GM13976 (cell line): ENCODE measurements around the gene SNX21.
"Not testable (repeated sequence)": the region's sequence is repeated elsewhere in the genome, so short reads cannot be mapped to it uniquely, and the experiment has no call there.

ENCODE experiments used
- DNase-seq: peaks from one replicate; pipeline ENCODE4 v3.0.0; 2012; ENCODE audit warnings: low spot score
- CTCF ChIP-seq: IDR thresholded peaks from 2 replicates; pipeline ENCODE4 v1.5.1; 2012; ENCODE audit warnings: borderline replicate concordance, mild to moderate bottlenecking; ENCODE audit not compliant: insufficient read depth; ENCODE audit errors: extremely low read depth, missing control alignments, control extremely low read depth
- in situ Hi-C: fragments of 300-500 bp; cut with MboI; formaldehyde crosslinking; loops from one replicate; pipeline ENCODE4 v1.12.0; 2022; ENCODE audit warnings: low sequenced_read_pairs, mixed read lengths, inconsistent platforms; ENCODE audit not compliant: unreplicated experiment

SNX21 gene

GRCh38 chr20:45833030-45833882, at the start of gene SNX21:
Gene SNX21 (plus strand): TSS chr20:45833799. CDS start chr20:45833920, 121 bp downstream.
- in situ Hi-C loops: no loop called here
- no peak for TF ChIP-seq CTCF
- DNase-seq: peak; percentile 77

- in situ Hi-C loops: no loop called here
- no peak for TF ChIP-seq CTCF
- DNase-seq: no peak
Measured at GRCh38 chr20:45788351-45788750, 45.2 kb upstream of the SNX21 start.

- DNase-seq: peak; percentile 35
- in situ Hi-C loops: no loop called here
- TF ChIP-seq CTCF: no peak
Measured at GRCh38 chr20:45792317-45793118, 41.1 kb upstream of the SNX21 start.

- no peak for DNase-seq
- in situ Hi-C loops: no loop called here
- TF ChIP-seq CTCF: no peak
Measured at GRCh38 chr20:45796337-45797065, 37.1 kb upstream of the SNX21 start.

- in situ Hi-C loops, DNase-seq: not testable (repeated sequence)
Measured at GRCh38 chr20:45797510-45797909, 36.1 kb upstream of the SNX21 start.

GRCh38 chr20:45797955-45798354, 35.6 kb upstream of the SNX21 start:
- in situ Hi-C loops, DNase-seq: not testable (repeated sequence)

- peak; percentile 71 for DNase-seq
- peak; percentile 57 for TF ChIP-seq CTCF
- in situ Hi-C loops: no loop called here
Measured at GRCh38 chr20:45798935-45799642, 34.5 kb upstream of the SNX21 start.
